GM13977 (cell line): ENCODE results near the gene KLHL40.

Experiments used
- DNase-seq: peaks from one replicate; pipeline ENCODE4 v3.0.0; 2012; ENCODE audit warnings: low spot score
- in situ Hi-C: fragments of 300-500 bp; cut with MboI; formaldehyde crosslinking; loops from one replicate; pipeline ENCODE4 v1.12.0; 2022; ENCODE audit warnings: low sequenced_read_pairs, low pct_unique_long_range_greater_than_20kb, mixed read lengths, inconsistent platforms; ENCODE audit not compliant: unreplicated experiment
- TF ChIP-seq, protein P1 (sequence below): IDR thresholded peaks from 2 replicates; pipeline ENCODE4 v1.5.1; 2012; ENCODE audit warnings: mild to moderate bottlenecking, control low read depth; ENCODE audit not compliant: insufficient read depth; ENCODE audit errors: extremely low read depth, missing control alignments

KLHL40 gene

DNA sequence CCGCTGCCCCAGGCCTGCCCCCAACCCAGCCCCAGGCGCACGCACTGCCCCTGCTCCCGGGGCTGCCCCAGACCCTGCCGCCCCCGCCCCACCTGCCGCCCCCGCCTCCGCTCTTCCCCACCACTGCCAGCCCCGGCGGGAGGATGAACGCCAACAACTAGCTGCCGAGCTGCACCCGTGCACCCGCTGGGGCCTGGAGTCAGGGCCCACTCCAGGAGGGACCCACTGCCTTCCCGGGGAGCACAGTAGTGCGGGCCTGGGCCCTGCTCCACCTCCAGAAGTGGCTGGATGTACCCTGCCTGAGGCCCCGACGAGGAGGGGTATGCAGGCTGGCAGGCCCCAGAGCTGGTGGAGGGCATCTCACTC lies 20.9 kb upstream of the KLHL40 start:
- TF ChIP-seq, protein P1, sequence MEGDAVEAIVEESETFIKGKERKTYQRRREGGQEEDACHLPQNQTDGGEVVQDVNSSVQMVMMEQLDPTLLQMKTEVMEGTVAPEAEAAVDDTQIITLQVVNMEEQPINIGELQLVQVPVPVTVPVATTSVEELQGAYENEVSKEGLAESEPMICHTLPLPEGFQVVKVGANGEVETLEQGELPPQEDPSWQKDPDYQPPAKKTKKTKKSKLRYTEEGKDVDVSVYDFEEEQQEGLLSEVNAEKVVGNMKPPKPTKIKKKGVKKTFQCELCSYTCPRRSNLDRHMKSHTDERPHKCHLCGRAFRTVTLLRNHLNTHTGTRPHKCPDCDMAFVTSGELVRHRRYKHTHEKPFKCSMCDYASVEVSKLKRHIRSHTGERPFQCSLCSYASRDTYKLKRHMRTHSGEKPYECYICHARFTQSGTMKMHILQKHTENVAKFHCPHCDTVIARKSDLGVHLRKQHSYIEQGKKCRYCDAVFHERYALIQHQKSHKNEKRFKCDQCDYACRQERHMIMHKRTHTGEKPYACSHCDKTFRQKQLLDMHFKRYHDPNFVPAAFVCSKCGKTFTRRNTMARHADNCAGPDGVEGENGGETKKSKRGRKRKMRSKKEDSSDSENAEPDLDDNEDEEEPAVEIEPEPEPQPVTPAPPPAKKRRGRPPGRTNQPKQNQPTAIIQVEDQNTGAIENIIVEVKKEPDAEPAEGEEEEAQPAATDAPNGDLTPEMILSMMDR: no peak
- in situ Hi-C loops: no loop called here
- DNase-seq: peak; percentile 26

DNA sequence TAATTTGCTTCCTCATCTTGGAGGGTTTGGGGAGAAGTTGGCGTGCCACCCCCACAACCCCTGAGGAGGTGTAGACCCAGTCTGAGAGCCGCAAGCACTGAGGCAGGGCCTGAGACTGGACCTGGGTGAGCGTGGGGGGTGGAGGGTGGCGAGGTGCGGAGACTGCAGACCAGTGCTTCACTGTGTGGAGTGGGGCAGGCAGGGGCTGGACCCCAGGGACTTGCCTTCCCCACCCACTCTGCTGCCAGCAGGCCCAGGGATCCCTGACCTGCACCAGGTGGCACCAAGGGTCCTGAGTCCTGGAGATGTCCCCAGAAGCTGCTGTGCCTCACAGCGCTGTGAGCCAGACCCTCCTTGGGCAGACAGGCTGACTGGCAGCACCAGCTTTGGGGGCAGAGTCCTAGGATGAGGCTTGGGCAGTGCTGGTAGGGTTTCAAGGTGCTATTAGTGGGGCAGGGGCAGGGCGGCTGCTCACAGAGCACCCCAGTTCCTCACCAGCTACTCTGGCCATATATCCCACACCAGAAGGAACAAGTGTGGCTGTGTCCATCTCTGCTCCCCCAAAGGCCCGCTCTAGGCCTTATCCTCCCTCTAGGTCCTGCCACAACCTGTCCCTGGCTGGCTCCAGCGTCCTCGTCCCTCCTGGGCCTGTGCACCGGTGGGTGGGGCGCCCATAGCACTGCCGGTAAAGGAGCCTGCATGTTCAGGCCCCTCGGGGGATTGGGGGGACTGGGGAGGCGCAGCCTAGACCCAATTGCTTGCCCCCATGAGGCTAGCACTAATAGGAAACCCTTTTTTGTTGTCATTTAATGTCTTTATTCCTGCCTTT lies 20.1 kb upstream of the KLHL40 start:
- peak; percentile 37 for DNase-seq
- TF ChIP-seq, protein P1: no peak
- in situ Hi-C loops: no loop called here

DNA sequence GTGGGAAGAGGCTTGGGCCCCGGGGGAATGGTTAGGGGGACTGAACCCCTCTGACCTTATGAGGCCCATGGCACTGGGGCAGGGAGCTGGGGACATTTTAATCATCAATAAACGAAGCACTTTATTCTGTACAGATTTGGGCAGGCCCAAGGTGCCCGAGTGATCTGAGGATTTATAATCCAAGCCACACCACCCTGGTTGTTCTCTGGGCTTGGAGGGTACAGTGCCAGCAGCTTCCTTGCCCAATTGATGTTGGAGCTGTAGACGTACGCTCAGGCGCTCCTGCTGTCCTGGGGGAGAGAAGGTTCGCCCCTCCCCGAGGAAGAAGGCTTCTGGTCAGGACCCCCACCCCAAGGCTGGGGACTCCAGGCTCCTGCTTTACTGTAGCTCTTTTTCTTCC lies 19.3 kb upstream of the KLHL40 start:
- no peak for DNase-seq
- TF ChIP-seq, protein P1: no peak
- in situ Hi-C loops: no loop called here

DNA sequence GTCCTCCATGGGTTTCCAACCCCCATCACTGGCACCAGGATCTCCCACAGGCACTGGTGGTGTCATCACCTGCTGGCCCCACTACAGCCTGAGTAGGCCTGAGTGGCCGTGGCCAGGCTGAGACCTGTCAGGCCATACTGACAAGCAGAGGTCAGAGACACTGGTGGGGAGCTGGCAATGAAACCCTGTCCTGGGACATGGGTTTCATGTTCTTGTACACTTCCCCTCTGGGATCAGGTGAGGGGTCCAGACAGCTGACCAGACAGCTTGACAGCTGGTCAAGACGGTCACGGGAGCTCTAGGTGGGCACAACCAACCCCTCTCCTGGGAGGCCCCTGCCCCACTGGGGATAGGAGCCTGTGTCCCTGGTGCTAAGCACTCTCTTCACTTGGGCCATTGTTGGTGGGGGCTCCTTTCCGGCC lies 18.7 kb upstream of the KLHL40 start:
- DNase-seq: no peak
- in situ Hi-C loops: no loop called here
- TF ChIP-seq, protein P1: no peak

DNA sequence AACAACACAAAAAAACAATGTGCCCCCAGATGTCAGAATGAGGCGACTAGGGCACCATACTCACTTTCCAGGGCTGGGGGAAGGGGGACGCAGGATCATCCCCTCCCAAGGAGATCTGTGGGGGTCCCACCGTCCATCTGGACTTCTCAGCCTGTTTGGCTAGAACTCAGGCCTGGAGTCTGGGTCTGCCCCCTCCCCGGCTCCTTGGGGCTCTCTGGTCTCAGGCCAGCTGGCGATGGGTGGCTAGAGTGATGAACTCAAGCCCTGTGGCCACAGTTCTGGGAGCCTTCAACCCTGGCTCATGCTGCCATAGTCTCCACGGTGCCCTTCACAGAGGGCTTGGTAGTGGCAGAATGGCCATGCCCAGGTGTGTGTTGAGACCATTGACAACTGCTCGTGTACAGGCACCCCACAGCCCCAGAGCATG lies 18.2 kb upstream of the KLHL40 start:
- TF ChIP-seq, protein P1: no peak
- in situ Hi-C loops: no loop called here
- no peak for DNase-seq

DNA sequence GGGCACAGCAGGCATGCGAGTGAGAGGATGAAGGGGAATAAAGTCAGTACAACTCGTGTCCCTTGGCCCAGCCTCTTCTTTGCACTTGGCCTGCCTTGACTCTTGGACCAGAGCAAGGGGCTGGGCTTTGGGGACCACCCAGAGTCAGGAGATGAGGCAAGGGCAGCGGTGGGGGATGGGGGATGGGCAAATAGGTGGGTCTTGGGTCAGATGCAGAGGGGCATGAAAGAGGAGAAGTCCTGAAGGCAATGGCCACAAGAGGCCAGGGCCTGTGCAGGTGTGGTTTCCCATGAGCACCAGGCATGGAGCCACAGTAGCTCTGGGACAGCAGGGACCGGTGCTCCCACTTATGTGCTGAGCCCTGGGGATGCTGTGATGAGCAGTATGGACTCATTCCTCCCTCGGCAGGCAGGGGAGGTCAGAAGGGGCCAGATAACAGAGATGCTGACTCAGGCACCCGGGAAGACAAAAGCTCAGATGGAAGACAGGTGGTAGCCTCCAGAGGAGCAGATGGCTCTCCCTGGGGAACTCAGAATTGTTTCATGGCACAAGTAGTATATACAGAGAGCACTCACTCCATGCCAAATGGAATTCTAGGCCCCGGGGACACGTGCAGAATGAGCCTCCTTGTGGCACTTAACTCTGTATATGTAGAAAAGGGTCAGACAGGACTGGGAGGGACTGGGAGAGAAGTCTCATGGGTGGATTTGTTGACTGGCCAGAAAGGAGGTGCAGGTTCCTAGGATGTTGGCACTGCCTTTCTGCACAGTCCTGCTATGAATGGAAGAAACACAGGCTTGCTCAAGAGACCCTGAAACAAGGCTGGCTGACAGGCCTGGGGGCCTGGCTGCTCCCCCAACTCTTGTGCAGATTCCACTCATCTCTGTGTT lies 17.6 kb upstream of the KLHL40 start:
- TF ChIP-seq, protein P1: no peak
- in situ Hi-C loops: no loop called here
- DNase-seq: no peak
